SK-N-MC (cell line): ENCODE results near the gene ZNF346.

Experiments
- DNase-seq: peaks from one replicate; pipeline ENCODE4 v3.0.0-alpha.2; 2011; ENCODE audit warnings: low read depth, low spot score
- H3K27ac ChIP-seq: fragments of 200-600 bp; sonication (generic); 2 replicates; pipeline ENCODE4 v1.5.1; 2016; ENCODE audit warnings: mixed run types
- H3K36me3 ChIP-seq: fragments of 200-600 bp; sonication (generic); 2 replicates; pipeline ENCODE4 v1.6.1; 2017; ENCODE audit warnings: antibody characterized with exemption, low read length, mixed read lengths; ENCODE audit not compliant: insufficient read depth
- H3K4me3 ChIP-seq: fragments of 200-600 bp; sonication (generic); 2 replicates; pipeline ENCODE4 v1.5.1; 2016
- H3K9ac ChIP-seq: fragments of 200-600 bp; sonication (generic); 2 replicates; pipeline ENCODE4 v1.8.0; 2017; ENCODE audit warnings: mixed run types, mixed read lengths; ENCODE audit not compliant: insufficient read length
- H3K9me3 ChIP-seq: fragments of 200-600 bp; sonication (generic); 2 replicates; pipeline ENCODE4 v1.6.1; 2017; ENCODE audit warnings: low read depth, mild to moderate bottlenecking, antibody characterized with exemption, low read length, moderate library complexity, mixed read lengths
- EZH2 ChIP-seq: fragments of 200-600 bp; sonication (generic); IDR thresholded peaks from one replicate; pipeline ENCODE4 v1.6.1; 2017; ENCODE audit warnings: antibody characterized with exemption
- FOXP2 ChIP-seq: optimal IDR thresholded peaks from 2 replicates; pipeline ENCODE3; 2011; ENCODE audit warnings: mild to moderate bottlenecking, moderate library complexity; ENCODE audit not compliant: insufficient read depth; ENCODE audit errors: extremely low read length, control extremely low read depth
- POLR2AphosphoS5 ChIP-seq: IDR thresholded peaks from 2 replicates; pipeline ENCODE4 v1.6.1; 2012; ENCODE audit warnings: mild to moderate bottlenecking, low read depth, low read length, borderline replicate concordance

The ZNF346 gene

DNA sequence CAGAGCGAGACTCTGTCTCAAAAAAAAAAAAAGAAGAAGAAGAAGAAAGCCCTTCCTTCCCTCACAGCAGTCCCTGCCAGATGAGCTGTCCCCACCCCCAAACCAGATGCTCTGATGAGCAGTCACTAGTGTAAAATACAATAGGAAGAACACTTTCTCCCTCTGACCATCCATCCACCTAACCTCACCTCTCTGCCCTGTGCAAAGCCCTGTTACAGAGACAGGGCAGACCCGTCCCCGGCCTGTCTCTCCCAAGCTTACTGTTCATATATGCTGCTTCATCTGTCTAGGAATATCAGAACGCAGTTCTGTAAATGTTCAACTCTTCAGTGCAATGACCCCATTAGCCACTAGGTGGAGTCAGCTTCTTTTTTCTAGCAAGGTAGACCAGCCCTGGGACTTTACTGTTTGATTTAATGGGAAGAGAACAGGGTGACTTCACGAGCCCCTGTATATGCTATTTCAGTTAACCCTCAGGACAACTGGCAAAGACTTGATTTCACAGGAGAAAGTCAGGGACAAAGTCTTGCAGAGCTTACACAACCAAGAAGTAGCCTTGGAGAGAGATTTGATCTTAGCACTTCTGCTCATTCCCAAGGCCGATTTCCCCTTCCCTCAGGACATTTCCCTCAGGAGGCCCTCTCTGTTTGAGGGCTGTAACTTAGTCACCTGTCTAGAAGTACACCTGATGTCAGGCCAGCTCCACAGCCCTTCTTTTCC, 49.3 kb downstream of the ZNF346 start:
- H3K36me3 ChIP-seq: no peaks in the 10 kb centered on the region
- no peak overlapping the region for H3K4me3 ChIP-seq
- H3K27ac ChIP-seq: no peak overlapping the region
- TF ChIP-seq POLR2AphosphoS5: no peak
- no peak for TF ChIP-seq FOXP2
- TF ChIP-seq EZH2: no peak
- H3K9ac ChIP-seq: no peak overlapping the region
- no peaks in the 10 kb centered on the region for H3K9me3 ChIP-seq
- peak; percentile 70 for DNase-seq

DNA sequence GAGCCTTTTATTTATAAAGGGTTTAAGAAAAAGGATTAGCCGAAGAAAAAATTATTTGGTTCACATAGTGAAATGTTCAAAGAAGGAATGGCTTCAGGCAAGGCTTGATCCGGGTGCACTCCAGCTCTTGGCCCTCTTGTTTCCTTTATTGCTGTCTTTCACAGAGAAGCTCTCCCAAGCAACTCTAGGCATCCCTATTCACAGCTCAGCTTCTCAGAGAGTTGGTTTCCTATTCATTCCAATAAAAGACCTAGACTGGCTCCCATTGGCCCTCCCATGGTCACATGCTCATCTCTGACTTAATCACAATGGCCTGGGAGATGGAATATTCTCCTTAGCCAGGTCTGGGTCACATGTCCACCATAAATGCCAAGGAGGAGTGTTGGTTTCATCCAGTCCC, 54.8 kb downstream of the ZNF346 start:
- H3K9me3 ChIP-seq: no peaks in the 10 kb centered on the region
- H3K27ac ChIP-seq: no peak overlapping the region
- no peak for DNase-seq
- TF ChIP-seq FOXP2 (no peak), POLR2AphosphoS5 (no peak), EZH2 (no peak)
- no peak overlapping the region for H3K4me3 ChIP-seq
- H3K36me3 ChIP-seq: no peaks in the 10 kb centered on the region
- H3K9ac ChIP-seq: no peak overlapping the region

DNA sequence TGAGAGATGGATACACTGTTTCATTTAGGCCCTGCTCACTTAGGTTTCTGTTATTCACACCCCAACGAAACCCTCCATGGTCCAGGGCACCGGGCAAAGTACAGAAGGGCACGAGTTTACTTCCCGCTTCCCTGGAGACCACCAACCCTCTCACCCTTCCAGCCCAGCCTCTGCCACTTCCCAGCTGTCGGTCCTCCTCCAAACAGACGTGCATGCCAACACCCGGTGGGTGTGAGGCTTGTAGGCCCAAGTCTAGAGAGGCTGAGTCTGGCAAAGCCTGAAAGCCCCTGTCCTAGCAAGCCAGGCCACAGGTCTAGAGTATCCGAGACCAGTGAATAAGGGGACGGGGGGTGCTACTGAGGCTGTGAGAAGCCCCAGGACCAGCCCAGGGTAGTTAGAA, 57.1 kb downstream of the ZNF346 start:
- Histone ChIP-seq H3K27ac (no peak overlapping the region), H3K9me3 (no peaks in the 10 kb centered on the region), H3K9ac (no peak overlapping the region), H3K4me3 (no peak overlapping the region), H3K36me3 (no peaks in the 10 kb centered on the region)
- no peak for DNase-seq
- TF ChIP-seq FOXP2 (no peak), EZH2 (no peak), POLR2AphosphoS5 (no peak)

DNA sequence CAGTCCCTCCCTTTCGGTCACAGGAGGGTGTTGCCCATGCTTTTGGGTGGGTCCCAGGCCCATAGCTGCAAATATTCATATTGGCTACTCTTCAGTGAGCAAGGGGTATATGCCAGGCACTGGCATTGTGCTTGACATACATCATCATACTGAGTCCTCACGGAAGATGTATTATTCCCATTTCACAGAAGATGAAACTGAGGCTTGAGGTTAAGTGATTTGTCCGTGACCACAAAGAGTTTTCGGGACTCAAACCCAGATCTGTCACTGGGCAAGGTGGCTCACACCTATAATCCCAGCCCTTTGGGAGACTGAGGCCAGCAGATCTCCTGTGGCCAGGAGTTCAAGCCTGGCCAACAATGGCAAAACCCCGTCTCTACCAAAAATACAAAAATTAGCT, 57.8 kb downstream of the ZNF346 start:
- TF ChIP-seq POLR2AphosphoS5 (no peak), FOXP2 (no peak), EZH2 (no peak)
- H3K4me3 ChIP-seq: no peak overlapping the region
- H3K9me3 ChIP-seq: no peaks in the 10 kb centered on the region
- DNase-seq: no peak
- no peaks in the 10 kb centered on the region for H3K36me3 ChIP-seq
- H3K9ac ChIP-seq: no peak overlapping the region
- no peak overlapping the region for H3K27ac ChIP-seq

DNA sequence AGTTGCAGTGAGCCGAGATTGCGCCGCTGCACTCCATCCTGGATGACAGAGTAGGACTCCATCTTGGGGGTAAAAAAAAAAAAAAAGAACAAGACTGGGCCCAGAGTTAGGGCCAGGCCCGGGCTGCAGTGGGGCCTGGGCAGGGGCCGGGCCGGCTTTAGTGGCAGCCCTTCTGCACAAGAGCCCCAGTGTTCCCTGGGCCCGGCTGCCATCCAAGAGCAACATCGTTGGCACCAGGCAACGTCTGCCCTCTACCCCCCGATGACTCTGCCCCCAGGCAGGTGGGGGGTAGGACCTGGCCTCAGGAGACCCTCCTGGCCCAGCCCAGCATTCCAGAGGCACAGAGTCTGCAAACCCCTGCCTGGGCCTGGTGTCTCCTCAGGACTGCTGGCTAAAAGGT, 59.4 kb downstream of the ZNF346 start:
- no peak for TF ChIP-seq EZH2
- TF ChIP-seq POLR2AphosphoS5: no peak
- TF ChIP-seq FOXP2: no peak
- Histone ChIP-seq H3K4me3 (no peak overlapping the region), H3K9ac (no peak overlapping the region), H3K9me3 (no peaks in the 10 kb centered on the region), H3K36me3 (no peaks in the 10 kb centered on the region), H3K27ac (no peak overlapping the region)
- no peak for DNase-seq

DNA sequence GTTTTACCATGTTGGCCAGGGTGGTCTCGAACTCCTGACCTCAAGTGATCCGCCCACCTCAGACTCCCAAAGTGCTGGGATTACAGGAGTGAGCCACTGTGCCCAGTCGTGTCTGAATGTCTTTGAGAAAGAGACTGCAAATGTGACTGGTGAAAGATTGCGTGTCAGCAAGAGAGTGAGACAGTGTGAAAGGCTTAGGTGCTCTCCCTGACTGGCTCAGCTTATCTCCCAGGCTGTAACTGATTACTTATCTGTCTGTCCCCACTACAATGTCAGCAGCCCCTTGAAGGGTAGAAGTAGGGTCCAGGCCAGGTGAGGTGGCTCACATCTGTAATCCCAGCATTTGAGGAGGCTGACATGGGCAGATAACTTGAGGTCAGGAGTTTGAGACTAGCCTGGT, 60.9 kb downstream of the ZNF346 start:
- no peak overlapping the region for H3K9ac ChIP-seq
- H3K4me3 ChIP-seq: no peak overlapping the region
- no peak for DNase-seq
- no peaks in the 10 kb centered on the region for H3K36me3 ChIP-seq
- no peak overlapping the region for H3K27ac ChIP-seq
- no peaks in the 10 kb centered on the region for H3K9me3 ChIP-seq
- TF ChIP-seq EZH2 (no peak), POLR2AphosphoS5 (no peak), FOXP2 (no peak)

DNA sequence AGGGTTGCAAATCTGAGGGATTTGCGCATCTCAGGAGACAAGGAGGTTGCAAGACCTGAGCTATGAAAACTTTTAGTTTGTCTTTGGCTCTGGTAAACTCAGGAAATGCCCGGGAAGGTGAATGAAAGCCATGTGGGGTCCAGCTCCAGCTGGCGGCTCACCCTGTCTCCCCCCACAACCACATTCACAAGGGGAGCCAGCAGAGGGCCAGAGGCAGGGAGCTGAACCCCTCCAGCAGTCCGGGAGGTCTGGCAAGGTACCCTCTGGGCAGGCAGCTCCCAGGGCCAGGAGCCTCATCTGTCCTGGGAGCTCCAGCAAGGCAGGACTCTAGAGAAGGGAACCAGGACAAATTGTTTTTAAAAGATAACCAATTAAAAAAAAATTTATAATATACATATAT, 61.7 kb downstream of the ZNF346 start:
- no peak overlapping the region for H3K27ac ChIP-seq
- TF ChIP-seq EZH2 (no peak), FOXP2 (no peak), POLR2AphosphoS5 (no peak)
- H3K4me3 ChIP-seq: no peak overlapping the region
- no peaks in the 10 kb centered on the region for H3K9me3 ChIP-seq
- H3K36me3 ChIP-seq: no peaks in the 10 kb centered on the region
- no peak for DNase-seq
- H3K9ac ChIP-seq: no peak overlapping the region

DNA sequence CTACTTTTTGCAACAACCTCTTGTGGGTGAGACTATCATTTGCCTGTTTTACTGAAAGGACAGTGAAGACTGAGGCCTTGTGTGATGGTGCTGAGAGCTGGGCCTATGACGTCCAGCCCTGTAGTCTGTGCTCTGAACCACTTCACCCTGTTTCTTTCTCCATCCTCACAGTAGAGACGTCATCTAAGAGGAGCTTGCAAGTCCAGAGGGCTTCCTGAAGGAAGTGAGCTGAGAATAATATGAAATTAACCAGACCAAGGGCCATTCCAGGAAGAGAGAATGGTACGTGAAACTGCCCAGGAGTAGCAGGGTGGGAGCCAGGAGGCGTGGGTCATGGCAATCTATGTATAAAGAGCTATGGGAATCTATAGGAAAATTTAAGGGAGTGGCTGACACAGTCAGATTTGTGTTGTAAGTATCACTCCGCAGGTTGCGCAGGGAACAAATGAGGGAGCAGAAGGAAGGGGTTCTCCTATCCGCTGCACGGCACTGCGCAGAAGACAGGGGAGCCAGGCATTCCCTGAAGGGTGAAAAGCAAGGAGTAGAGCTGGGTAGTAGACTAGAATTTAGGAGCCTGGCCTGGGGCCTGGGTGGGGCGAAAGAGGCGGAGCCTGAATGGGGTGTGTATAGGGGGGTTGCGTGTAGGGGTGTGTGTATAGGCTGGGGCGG, 63.6 kb downstream of the ZNF346 start:
- peak; percentile 44 for DNase-seq
- TF ChIP-seq FOXP2 (no peak), EZH2 (no peak), POLR2AphosphoS5 (no peak)
- Histone ChIP-seq H3K4me3 (peak overlapping the region; percentile 54), H3K36me3 (no peaks in the 10 kb centered on the region), H3K9me3 (no peaks in the 10 kb centered on the region), H3K27ac (0 out of 2 replicates have a peak overlapping the region, but pooled peaks have one; percentile 26), H3K9ac (peak overlapping the region; percentile 7)
